Lower lobe of right lung (tissue), 2 donors: ENCODE data around the gene MTM1. TPM values are rescaled to one million over a fixed set of nuclear protein-coding genes. Genes with fewer than 3 reads are reported as not detected.
A peak's percentile ranks its signal among the peaks of the same experiment; 100 is the strongest.

Experiments used
- ATAC-seq, 2 donors: fragments of 200-7000 bp; cut with Tn5 transposase; one replicate each; pipeline ENCODE4 v1.9.1; 2020 to 2022; ENCODE audit warnings: mild to moderate bottlenecking in 2 of 2, moderate library complexity in 2 of 2
- DNase-seq: peaks from one replicate; pipeline ENCODE4 v3.0.0-alpha.2; 2020
- H3K27ac ChIP-seq: fragments of 200-600 bp; one replicate; pipeline ENCODE4 v1.8.0; 2022
- H3K27me3 ChIP-seq: fragments of 200-600 bp; one replicate; pipeline ENCODE4 v1.8.0; 2022; ENCODE audit warnings: low read depth
- H3K36me3 ChIP-seq: fragments of 200-600 bp; one replicate; pipeline ENCODE4 v1.8.0; 2022; ENCODE audit warnings: mild to moderate bottlenecking
- H3K4me1 ChIP-seq: fragments of 200-600 bp; one replicate; pipeline ENCODE4 v1.8.0; 2022
- H3K4me3 ChIP-seq: fragments of 200-600 bp; one replicate; pipeline ENCODE4 v1.8.0; 2022; ENCODE audit warnings: mild to moderate bottlenecking
- H3K9me3 ChIP-seq: fragments of 200-600 bp; one replicate; pipeline ENCODE4 v1.8.0; 2022
- intact Hi-C: fragments of 100-400 bp; cut with DNase I; formaldehyde crosslinking; loops from one replicate; pipeline ENCODE4 v1.11.0; 2022
- total RNA-seq: library from RNA; stranded (reverse); fragmentation: NEBNext Ultra II Directional; extraction: Animal tissue kit (Norgen Biotek cat#: 25700); gene quantifications from one replicate; pipeline ENCODE4 v1.2.1, GENCODE V29; 2021
- TF ChIP-seq, protein P1 (sequence below): fragments of 200-600 bp; IDR thresholded peaks from one replicate; pipeline ENCODE4 v1.8.0; 2022; ENCODE audit warnings: antibody characterized with exemption, mild to moderate bottlenecking
- donor health status: DM: no; HTN: yes; CAD: no; lungs with severe emphysema.

The MTM1 gene
- total RNA-seq, 1 donor from 2014 or later, result 29.7 TPM

DNA sequence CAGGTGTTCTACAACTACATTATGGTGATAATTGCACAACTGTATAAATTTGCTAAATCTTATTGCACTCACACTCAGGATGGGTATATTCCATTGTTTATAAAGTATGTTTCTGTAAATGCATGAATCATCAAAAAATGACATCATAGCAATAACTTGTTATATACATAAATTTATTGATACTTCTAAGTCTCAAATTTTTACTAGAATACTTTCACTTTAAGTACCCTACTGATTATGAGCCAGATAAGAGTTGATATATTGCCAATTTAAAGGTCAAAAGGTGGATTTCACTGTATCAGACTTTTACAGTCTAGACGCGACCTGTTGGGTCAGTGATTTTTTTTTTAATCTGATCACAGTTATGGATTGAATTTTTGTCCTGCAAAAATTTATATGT, 87.4 kb downstream of the MTM1 start:
- TF ChIP-seq, protein P1, sequence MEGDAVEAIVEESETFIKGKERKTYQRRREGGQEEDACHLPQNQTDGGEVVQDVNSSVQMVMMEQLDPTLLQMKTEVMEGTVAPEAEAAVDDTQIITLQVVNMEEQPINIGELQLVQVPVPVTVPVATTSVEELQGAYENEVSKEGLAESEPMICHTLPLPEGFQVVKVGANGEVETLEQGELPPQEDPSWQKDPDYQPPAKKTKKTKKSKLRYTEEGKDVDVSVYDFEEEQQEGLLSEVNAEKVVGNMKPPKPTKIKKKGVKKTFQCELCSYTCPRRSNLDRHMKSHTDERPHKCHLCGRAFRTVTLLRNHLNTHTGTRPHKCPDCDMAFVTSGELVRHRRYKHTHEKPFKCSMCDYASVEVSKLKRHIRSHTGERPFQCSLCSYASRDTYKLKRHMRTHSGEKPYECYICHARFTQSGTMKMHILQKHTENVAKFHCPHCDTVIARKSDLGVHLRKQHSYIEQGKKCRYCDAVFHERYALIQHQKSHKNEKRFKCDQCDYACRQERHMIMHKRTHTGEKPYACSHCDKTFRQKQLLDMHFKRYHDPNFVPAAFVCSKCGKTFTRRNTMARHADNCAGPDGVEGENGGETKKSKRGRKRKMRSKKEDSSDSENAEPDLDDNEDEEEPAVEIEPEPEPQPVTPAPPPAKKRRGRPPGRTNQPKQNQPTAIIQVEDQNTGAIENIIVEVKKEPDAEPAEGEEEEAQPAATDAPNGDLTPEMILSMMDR, result no peak
- intact Hi-C loops, result no loop called here
- Histone ChIP-seq H3K4me1 (no peaks in the 10 kb centered on the region), H3K27me3 (no peaks in the 10 kb centered on the region), H3K27ac (no peak overlapping the region), H3K36me3 (peaks cover 33% of the 10 kb centered on the region), H3K4me3 (no peak overlapping the region), H3K9me3 (no peaks in the 10 kb centered on the region)
- ATAC-seq (no peak), DNase-seq (no peak)

DNA sequence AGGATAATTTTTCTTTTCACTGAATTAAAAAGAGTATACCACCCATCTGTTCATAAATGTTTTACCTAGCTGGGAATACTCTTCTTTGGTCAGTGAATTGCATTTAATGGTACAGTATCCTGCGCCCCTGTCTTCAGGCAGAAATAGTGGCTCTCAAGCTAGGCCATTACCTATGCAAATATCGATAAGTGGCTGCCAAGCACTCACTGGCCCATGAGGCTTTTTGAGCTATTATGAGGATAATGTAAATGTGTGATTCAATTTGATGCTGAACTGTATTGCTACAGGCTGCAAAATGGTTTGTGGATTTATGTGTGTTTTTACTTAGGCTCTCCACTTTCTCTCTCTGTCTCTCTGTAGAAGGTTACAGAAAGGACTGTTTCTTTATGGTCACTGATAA, 94.7 kb downstream of the MTM1 start:
- Histone ChIP-seq H3K27me3 (no peaks in the 10 kb centered on the region), H3K4me1 (no peaks in the 10 kb centered on the region), H3K27ac (no peak overlapping the region), H3K4me3 (no peak overlapping the region), H3K36me3 (peaks cover 34% of the 10 kb centered on the region), H3K9me3 (no peaks in the 10 kb centered on the region)
- DNase-seq (no peak), ATAC-seq (peak in 1 of 2 donors; percentile 28)
- intact Hi-C loops, result no loop called here
- TF ChIP-seq, protein P1, result no peak

DNA sequence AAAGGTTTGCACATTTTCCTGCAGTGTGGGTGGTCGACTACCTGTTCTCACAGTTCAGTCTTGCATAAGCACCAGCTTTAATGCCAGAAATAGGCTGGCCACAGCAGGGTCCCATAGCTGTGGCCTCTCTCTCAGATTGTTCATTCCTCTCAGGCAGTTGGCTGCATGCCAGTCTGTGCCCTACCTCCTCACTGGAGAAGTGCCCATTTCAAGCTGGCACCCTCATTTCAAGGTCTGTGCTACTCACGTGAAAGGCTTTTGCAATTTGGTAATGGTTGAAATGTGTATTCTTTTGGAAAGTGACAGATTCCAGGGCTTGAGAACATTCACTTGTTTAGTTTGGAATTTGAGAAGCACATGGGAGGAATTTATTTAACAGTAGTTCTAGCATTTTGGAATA, 95.9 kb downstream of the MTM1 start:
- no peak overlapping the region for H3K27ac ChIP-seq
- ATAC-seq (peak; percentile 11 to 75), DNase-seq (peak; percentile 58)
- no peak overlapping the region for H3K4me3 ChIP-seq
- no peaks in the 10 kb centered on the region for H3K9me3 ChIP-seq
- TF ChIP-seq, protein P1, result no peak
- peaks cover 22% of the 10 kb centered on the region for H3K36me3 ChIP-seq
- H3K27me3 ChIP-seq, result no peaks in the 10 kb centered on the region
- intact Hi-C loops, result no loop called here
- H3K4me1 ChIP-seq, result no peaks in the 10 kb centered on the region

DNA sequence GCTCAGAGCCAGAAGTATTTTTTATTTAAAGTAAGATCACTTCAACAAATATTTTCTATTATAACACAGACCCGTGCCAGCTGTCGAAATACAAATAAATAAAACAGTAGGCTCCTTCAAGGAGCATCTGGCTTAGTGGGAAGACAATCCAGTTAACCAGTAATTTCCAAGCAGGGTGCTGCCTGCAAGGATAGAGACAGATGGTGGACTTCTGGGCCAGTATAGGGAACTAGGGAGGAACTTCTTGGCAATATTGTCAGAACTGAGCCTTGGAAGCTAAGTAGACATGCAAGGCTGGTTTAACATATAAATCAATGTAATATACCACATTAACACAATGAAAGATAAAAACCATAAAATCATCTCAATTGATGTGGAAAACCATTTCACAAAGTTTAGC, 107.8 kb downstream of the MTM1 start:
- ATAC-seq (no peak), DNase-seq (no peak)
- no peaks in the 10 kb centered on the region for H3K4me1 ChIP-seq
- H3K27me3 ChIP-seq, result no peaks in the 10 kb centered on the region
- H3K27ac ChIP-seq, result no peak overlapping the region
- H3K36me3 ChIP-seq, result peaks cover 12% of the 10 kb centered on the region
- H3K4me3 ChIP-seq, result no peak overlapping the region
- intact Hi-C loops, result no loop called here
- no peaks in the 10 kb centered on the region for H3K9me3 ChIP-seq
- TF ChIP-seq, protein P1, result no peak

DNA sequence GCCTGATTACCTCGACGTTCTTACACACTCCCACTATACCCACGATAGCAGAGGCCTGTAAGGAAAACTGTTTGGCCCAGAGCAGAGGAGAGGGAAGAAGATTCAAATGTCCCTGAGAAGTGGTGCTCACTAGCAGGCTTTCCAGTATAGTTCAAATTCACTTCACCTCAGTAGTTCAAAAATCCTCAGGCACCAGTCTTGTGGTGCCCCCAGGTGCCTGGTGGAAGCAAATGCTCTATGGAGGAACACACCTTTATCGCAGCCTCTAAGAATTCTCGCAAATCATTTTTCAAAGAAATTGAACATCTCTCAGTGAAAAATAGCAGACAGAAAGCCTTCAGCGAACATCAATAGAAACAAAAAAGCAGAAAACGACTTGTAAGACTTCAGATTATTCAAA, 112.6 kb downstream of the MTM1 start:
- no peaks in the 10 kb centered on the region for H3K36me3 ChIP-seq
- DNase-seq, result no peak
- H3K27ac ChIP-seq, result no peak overlapping the region
- TF ChIP-seq, protein P1, result no peak
- H3K4me1 ChIP-seq, result no peaks in the 10 kb centered on the region
- ATAC-seq, result peak in 1 of 2 donors; percentile 64
- H3K27me3 ChIP-seq, result no peaks in the 10 kb centered on the region
- intact Hi-C loops, result no loop called here
- no peaks in the 10 kb centered on the region for H3K9me3 ChIP-seq
- no peak overlapping the region for H3K4me3 ChIP-seq

DNA sequence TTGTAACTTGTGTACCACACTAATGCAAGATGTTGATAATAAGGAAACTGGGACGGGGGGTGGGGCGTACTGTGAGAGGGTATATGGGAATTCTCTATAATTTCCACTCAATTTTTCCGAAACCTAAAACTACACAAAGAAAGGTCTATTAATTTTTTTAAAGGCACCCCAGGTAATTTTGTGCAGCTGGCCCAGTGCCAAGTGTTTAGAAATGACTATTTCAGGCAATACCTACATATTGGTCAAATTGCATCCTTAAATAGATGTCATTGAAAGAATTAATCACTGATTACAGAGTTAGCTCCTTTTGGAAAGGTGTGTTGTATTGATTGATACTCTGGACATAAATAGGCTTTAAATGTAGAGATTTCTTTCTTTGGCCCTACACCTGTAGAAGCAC, 114.7 kb downstream of the MTM1 start:
- Histone ChIP-seq H3K4me1 (no peaks in the 10 kb centered on the region), H3K4me3 (no peak overlapping the region), H3K27me3 (no peaks in the 10 kb centered on the region), H3K9me3 (no peaks in the 10 kb centered on the region), H3K36me3 (no peaks in the 10 kb centered on the region), H3K27ac (no peak overlapping the region)
- no peak for ATAC-seq
- intact Hi-C loops, result no loop called here
- no peak for DNase-seq
- TF ChIP-seq, protein P1, result no peak
